MCF 10A (cell line): ENCODE measurements around the gene PNPLA1. TPM values are rescaled to one million over a fixed set of nuclear protein-coding genes. Genes with fewer than 3 reads are reported as not detected.
"Not testable (repeated sequence)": the region's sequence is repeated elsewhere in the genome, so short reads cannot be mapped to it uniquely, and the experiment has no call there.

Experiments
- BruUV-seq: library from RNA; stranded (reverse); fragments of 400-500 nt; replicated peaks from 2 replicates; lab custom pipeline; 2021; lab: Mats Ljungman, UMichigan
- CTCF ChIA-PET: fragments of 300-600 bp; sonication (Branson Sonifier 250); formaldehyde crosslinking; extraction: SDS; loops from one replicate; lab custom pipeline; 2021; ENCODE audit warnings: antibody characterized with exemption, inconsistent platforms; lab: Yijun Ruan, JAX
- POLR2A ChIA-PET: fragments of 300-600, 350-650 bp; sonication (Branson Sonifier 250); formaldehyde crosslinking; extraction: SDS; loops from one replicate; lab custom pipeline; 2020; ENCODE audit warnings: antibody characterized with exemption, inconsistent platforms; lab: Yijun Ruan, JAX
- DNase-seq: peaks from one replicate; pipeline ENCODE4 v3.0.0-alpha.2; 2018; ENCODE audit not compliant: unreplicated experiment
- H3K27ac Mint-ChIP-seq: one replicate; pipeline ENCODE4 v1.8.0; 2022; ENCODE audit warnings: mild to moderate bottlenecking, low read depth, mixed read lengths; ENCODE audit not compliant: unreplicated experiment
- H3K27me3 Mint-ChIP-seq: one replicate; pipeline ENCODE4 v1.8.0; 2022; ENCODE audit warnings: mixed read lengths; ENCODE audit not compliant: insufficient read depth, unreplicated experiment
- H3K36me3 Mint-ChIP-seq: one replicate; pipeline ENCODE4 v1.8.0; 2022; ENCODE audit warnings: mild to moderate bottlenecking, moderate library complexity, mixed read lengths; ENCODE audit not compliant: insufficient read depth, unreplicated experiment
- H3K4me1 Mint-ChIP-seq: one replicate; pipeline ENCODE4 v1.8.0; 2022; ENCODE audit warnings: mixed read lengths; ENCODE audit not compliant: insufficient read depth, unreplicated experiment
- H3K4me3 Mint-ChIP-seq: one replicate; pipeline ENCODE4 v1.8.0; 2022; ENCODE audit warnings: mild to moderate bottlenecking, moderate library complexity, mixed read lengths; ENCODE audit not compliant: unreplicated experiment
- H3K9me3 Mint-ChIP-seq: one replicate; pipeline ENCODE4 v1.8.0; 2022; ENCODE audit warnings: mixed read lengths; ENCODE audit not compliant: unreplicated experiment
- intact Hi-C: fragments of 100-400 bp; cut with micrococcal nuclease; formaldehyde crosslinking; loops from 2 replicates; pipeline ENCODE4 v1.14.1; 2022
- total RNA-seq: library from RNA; stranded (reverse); gene quantifications from 2 replicates; pipeline ENCODE4 v1.2.3, GENCODE V29; 2022
- TF ChIP-seq, protein P1 (sequence below): fragments of 200-600 bp; IDR thresholded peaks from one replicate; pipeline ENCODE4 v1.8.0; 2022; ENCODE audit warnings: antibody characterized with exemption, mild to moderate bottlenecking; ENCODE audit not compliant: unreplicated experiment

The PNPLA1 gene
- total RNA-seq, 1 experiment from 2014 or later: not detected

- POLR2A ChIA-PET: no interaction called here
- H3K27ac Mint-ChIP-seq: no peak overlapping the region
These were observed 68.0 kb downstream of the PNPLA1 start for GRCh38 chr6:36337814-36338213.

DNA sequence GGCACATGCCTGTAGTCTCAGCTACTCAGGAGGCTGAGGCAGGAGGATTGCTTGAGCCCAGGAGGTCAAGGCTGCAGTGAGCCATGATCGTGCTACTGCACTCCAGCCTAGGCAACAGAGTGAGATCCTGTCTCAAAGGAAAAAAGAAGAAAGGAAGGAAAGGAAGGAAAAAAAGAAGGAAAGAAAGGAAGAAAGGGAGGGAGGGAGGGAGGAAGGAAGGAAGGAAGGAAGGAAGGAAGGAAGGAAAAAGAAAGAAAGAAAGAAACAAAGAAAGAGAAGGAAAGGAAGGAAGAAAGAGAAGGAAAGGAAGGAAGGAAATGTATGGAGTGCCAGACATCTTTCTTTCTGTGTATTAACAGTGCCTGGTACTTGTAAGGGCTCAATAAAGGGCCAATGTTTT lies 68.4 kb downstream of the PNPLA1 start:
- H3K9me3 Mint-ChIP-seq, H3K36me3 Mint-ChIP-seq, DNase-seq, intact Hi-C loops, POLR2A ChIA-PET, CTCF ChIA-PET, BruUV-seq, H3K27ac Mint-ChIP-seq, H3K4me3 Mint-ChIP-seq, H3K4me1 Mint-ChIP-seq: not testable (repeated sequence)
- peaks cover 69% of the 10 kb centered on the region for H3K27me3 Mint-ChIP-seq

More at GRCh38 chr6:36337814-36338213, 68.0 kb downstream of the PNPLA1 start:
- TF ChIP-seq, protein P1, sequence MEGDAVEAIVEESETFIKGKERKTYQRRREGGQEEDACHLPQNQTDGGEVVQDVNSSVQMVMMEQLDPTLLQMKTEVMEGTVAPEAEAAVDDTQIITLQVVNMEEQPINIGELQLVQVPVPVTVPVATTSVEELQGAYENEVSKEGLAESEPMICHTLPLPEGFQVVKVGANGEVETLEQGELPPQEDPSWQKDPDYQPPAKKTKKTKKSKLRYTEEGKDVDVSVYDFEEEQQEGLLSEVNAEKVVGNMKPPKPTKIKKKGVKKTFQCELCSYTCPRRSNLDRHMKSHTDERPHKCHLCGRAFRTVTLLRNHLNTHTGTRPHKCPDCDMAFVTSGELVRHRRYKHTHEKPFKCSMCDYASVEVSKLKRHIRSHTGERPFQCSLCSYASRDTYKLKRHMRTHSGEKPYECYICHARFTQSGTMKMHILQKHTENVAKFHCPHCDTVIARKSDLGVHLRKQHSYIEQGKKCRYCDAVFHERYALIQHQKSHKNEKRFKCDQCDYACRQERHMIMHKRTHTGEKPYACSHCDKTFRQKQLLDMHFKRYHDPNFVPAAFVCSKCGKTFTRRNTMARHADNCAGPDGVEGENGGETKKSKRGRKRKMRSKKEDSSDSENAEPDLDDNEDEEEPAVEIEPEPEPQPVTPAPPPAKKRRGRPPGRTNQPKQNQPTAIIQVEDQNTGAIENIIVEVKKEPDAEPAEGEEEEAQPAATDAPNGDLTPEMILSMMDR: no peak
- Mint-ChIP-seq H3K9me3 (no peaks in the 10 kb centered on the region), H3K4me1 (no peaks in the 10 kb centered on the region), H3K36me3 (no peaks in the 10 kb centered on the region), H3K27me3 (peaks cover 73% of the 10 kb centered on the region), H3K4me3 (no peak overlapping the region)
- DNase-seq: no peak
- CTCF ChIA-PET: interaction anchor here (0.6 kb wide), 1 partner anchor 13 kb away, joined by 6 read pairs; no protein-coding TSS in a partner anchor
- intact Hi-C loops: no loop called here
- no TSS peak for BruUV-seq

- CTCF ChIA-PET: interaction anchor here (4.0 kb wide), 1 partner anchor 13 kb away, joined by 43 read pairs; no protein-coding TSS in a partner anchor
- DNase-seq: no peak
These were observed 69.3 kb downstream of the PNPLA1 start for GRCh38 chr6:36339146-36339545.

DNA sequence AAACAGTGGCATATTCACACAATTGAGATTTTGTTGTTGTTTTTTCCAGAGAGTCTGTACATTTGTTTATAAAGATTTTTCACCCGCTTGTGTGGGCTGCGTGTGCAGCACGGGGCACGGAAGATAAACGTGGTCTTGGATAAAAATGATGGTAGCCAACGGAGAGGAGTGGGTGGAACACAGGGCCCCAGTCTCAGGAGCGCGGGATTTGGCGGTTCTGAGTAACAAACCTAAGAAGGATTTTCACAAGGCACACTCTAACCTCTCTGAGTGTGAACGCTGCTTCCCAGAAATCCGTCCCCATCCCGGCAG lies 70.4 kb downstream of the PNPLA1 start:
- BruUV-seq: no TSS peak
- TF ChIP-seq, protein P1: no peak
- Mint-ChIP-seq H3K9me3 (no peaks in the 10 kb centered on the region), H3K4me3 (no peak overlapping the region), H3K27me3 (peaks cover 50% of the 10 kb centered on the region), H3K27ac (no peak overlapping the region), H3K4me1 (no peaks in the 10 kb centered on the region), H3K36me3 (no peaks in the 10 kb centered on the region)
- ChIA-PET CTCF (interaction anchor here (0.9 to 4.0 kb wide), 5 partner anchors 9 to 179 kb away, joined by 3 to 43 read pairs (median 6); no protein-coding TSS in a partner anchor), POLR2A (no interaction called here)
- DNase-seq: no peak
- intact Hi-C loops: no loop called here

More at GRCh38 chr6:36339146-36339545, 69.3 kb downstream of the PNPLA1 start:
- H3K4me3 Mint-ChIP-seq: no peak overlapping the region
- H3K27me3 Mint-ChIP-seq: peaks cover 61% of the 10 kb centered on the region
- no TSS peak for BruUV-seq
- no peaks in the 10 kb centered on the region for H3K9me3 Mint-ChIP-seq
- intact Hi-C loops: no loop called here
- TF ChIP-seq, protein P1: no peak
- POLR2A ChIA-PET: no interaction called here
- no peaks in the 10 kb centered on the region for H3K36me3 Mint-ChIP-seq
- no peaks in the 10 kb centered on the region for H3K4me1 Mint-ChIP-seq
- no peak overlapping the region for H3K27ac Mint-ChIP-seq
